Vagina (tissue), 2 donors: ENCODE measurements around the gene MS4A13.

ENCODE experiments used
- POLR2A ChIP-seq, 2 donors: fragments of 450-650 bp; IDR thresholded peaks; one replicate each; pipeline ENCODE4 v1.6.1; 2017; ENCODE audit warnings: antibody characterized with exemption in 2 of 2, mild to moderate bottlenecking in 2 of 2, moderate library complexity in 2 of 2
- TF ChIP-seq, protein P1 (sequence below), 3 experiments: fragments of 450-650 bp in 2 of 3; fragments of 200-600 bp in 1 of 3; sonication (generic) in 1 of 3; IDR thresholded peaks; one replicate each; pipeline ENCODE4 v1.5.1; 2017 to 2019; ENCODE audit warnings: antibody characterized with exemption in 3 of 3, mild to moderate bottlenecking in 2 of 3, moderate library complexity in 2 of 3

DNA sequence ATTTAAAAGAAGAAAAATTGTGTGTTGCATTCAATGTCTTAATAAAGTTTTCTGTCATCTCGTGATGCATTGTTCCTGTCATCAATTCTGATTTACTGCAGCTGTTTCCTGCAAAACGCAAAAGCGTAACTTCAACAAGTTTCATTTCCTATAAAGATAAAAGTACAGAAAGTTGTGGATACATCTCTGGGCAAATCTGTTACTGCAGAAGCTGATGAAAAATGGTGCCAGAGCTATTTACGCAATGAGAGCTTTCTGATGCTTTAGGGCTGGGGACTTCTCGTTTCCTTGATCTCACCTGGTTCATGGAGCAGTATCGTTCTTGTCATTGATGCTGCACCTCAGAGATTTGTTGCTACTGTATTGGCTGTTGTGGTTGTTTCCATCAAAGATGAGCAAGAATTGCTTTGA is 38.2 kb upstream of the MS4A13 start:
- TF ChIP-seq, protein P1, sequence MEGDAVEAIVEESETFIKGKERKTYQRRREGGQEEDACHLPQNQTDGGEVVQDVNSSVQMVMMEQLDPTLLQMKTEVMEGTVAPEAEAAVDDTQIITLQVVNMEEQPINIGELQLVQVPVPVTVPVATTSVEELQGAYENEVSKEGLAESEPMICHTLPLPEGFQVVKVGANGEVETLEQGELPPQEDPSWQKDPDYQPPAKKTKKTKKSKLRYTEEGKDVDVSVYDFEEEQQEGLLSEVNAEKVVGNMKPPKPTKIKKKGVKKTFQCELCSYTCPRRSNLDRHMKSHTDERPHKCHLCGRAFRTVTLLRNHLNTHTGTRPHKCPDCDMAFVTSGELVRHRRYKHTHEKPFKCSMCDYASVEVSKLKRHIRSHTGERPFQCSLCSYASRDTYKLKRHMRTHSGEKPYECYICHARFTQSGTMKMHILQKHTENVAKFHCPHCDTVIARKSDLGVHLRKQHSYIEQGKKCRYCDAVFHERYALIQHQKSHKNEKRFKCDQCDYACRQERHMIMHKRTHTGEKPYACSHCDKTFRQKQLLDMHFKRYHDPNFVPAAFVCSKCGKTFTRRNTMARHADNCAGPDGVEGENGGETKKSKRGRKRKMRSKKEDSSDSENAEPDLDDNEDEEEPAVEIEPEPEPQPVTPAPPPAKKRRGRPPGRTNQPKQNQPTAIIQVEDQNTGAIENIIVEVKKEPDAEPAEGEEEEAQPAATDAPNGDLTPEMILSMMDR (IDR thresholded peaks at IDR 0.05), result no peak
- TF ChIP-seq POLR2A (IDR thresholded peaks at IDR 0.05), result no peak
